HG03280 (cell line): ENCODE results near the gene UNC13C.

Experiments used
- ATAC-seq: cut with Tn5 transposase; IDR thresholded peaks from one replicate; pipeline ENCODE4 v1.9.1; 2021; ENCODE audit warnings: mild to moderate bottlenecking, moderate library complexity; ENCODE audit not compliant: unreplicated experiment

UNC13C gene

GRCh38 chr15:54102704-54103103 lies 124.5 kb downstream of the UNC13C start:
- ATAC-seq = no peak

- no peak for ATAC-seq
Measured at GRCh38 chr15:54109014-54109413, 130.8 kb downstream of the UNC13C start.

GRCh38 chr15:54119051-54119450 lies 140.8 kb downstream of the UNC13C start:
- no peak for ATAC-seq

- no peak for ATAC-seq
Measured at GRCh38 chr15:54120949-54121463, 142.8 kb downstream of the UNC13C start.

GRCh38 chr15:54127574-54127973 lies 149.3 kb downstream of the UNC13C start:
- ATAC-seq = no peak

- no peak for ATAC-seq
Measured at GRCh38 chr15:54131410-54131809, 153.2 kb downstream of the UNC13C start.

- no peak for ATAC-seq
Measured at GRCh38 chr15:54149115-54149531, 170.9 kb downstream of the UNC13C start.

GRCh38 chr15:54150255-54150654 lies 172.0 kb downstream of the UNC13C start:
- no peak for ATAC-seq

- ATAC-seq = no peak
Measured at GRCh38 chr15:54159012-54159411, 180.8 kb downstream of the UNC13C start.

GRCh38 chr15:54187325-54187724 lies 209.1 kb downstream of the UNC13C start:
- no peak for ATAC-seq

- no peak for ATAC-seq
Measured at GRCh38 chr15:54197995-54198394, 219.8 kb downstream of the UNC13C start.

- ATAC-seq = no peak
Measured at GRCh38 chr15:54206586-54207321, 228.5 kb downstream of the UNC13C start.

GRCh38 chr15:54208786-54209185 lies 230.5 kb downstream of the UNC13C start:
- ATAC-seq = no peak

GRCh38 chr15:54212635-54213034 lies 234.4 kb downstream of the UNC13C start:
- no peak for ATAC-seq

GRCh38 chr15:54226455-54226854 lies 248.2 kb downstream of the UNC13C start:
- ATAC-seq = no peak

GRCh38 chr15:54227569-54227968 lies 249.3 kb downstream of the UNC13C start:
- ATAC-seq = no peak

- ATAC-seq = no peak
Measured at GRCh38 chr15:54250326-54250725, 272.1 kb downstream of the UNC13C start.

GRCh38 chr15:54256190-54256589 lies 277.9 kb downstream of the UNC13C start:
- ATAC-seq = no peak

GRCh38 chr15:54273928-54274327 lies 295.7 kb downstream of the UNC13C start:
- no peak for ATAC-seq

- ATAC-seq = no peak
Measured at GRCh38 chr15:54277834-54278233, 299.6 kb downstream of the UNC13C start.

GRCh38 chr15:54280726-54281125 lies 302.5 kb downstream of the UNC13C start:
- no peak for ATAC-seq

- ATAC-seq = no peak
Measured at GRCh38 chr15:54282228-54282836, 304.1 kb downstream of the UNC13C start.
